Adipose tissue (tissue), 3 donors: ENCODE measurements around the gene MAP2K4. TPM values are rescaled to one million over a fixed set of nuclear protein-coding genes. Genes with fewer than 3 reads are reported as not detected.

Experiments used
- H3K27ac ChIP-seq: one replicate; pipeline ENCODE4 v1.5.1; 2013; ENCODE audit warnings: low read depth, low read length
- WGBS, 3 donors: extraction: QIAGEN DNeasy Blood & Tissue Kit; methylation state at CpG; one replicate each; pipeline ENCODE4 v1.1.7; 2013; 5-methylcytosine and 5-hydroxymethylcytosine counted together
- polyA plus RNA-seq, 3 donors: library from polyadenylated mRNA; stranded (reverse); fragments of 200-250 nt; gene quantifications; one replicate each; pipeline ENCODE4 v1.2.3, GENCODE V29; 2013
- donor health status: healthy with polysubstance abuse.
- donor health status: Bipolar disorder and iron deficiency.
- donor health status: healthy.

MAP2K4 gene
- polyA plus RNA-seq, 3 donors: 5.4 to 13.4 (median 10.5) TPM

- WGBS, 3 donors: 94 to 95% (median 95%) methylated on average over 2 of the region's 2 CpGs
- H3K27ac ChIP-seq: no peak overlapping the region
Observed at GRCh38 chr17:12028611-12029010, 7.9 kb downstream of the MAP2K4 start.

GRCh38 chr17:12034538-12034937 lies 13.9 kb downstream of the MAP2K4 start:
- H3K27ac ChIP-seq: no peak overlapping the region
- 90 to 97% (median 94%) methylated on average over 4 of the region's 4 CpGs for WGBS, 3 donors

- H3K27ac ChIP-seq: no peak overlapping the region
- 53 to 99% (median 78%) methylated on average over 1 of the region's 1 CpG for WGBS, 3 donors
Observed at GRCh38 chr17:12035673-12036072, 15.0 kb downstream of the MAP2K4 start.

- no peak overlapping the region for H3K27ac ChIP-seq
- WGBS, 3 donors: 29 to 54% (median 50%) methylated on average over 2 of the region's 2 CpGs
Observed at GRCh38 chr17:12037970-12038369, 17.3 kb downstream of the MAP2K4 start.

GRCh38 chr17:12040478-12040877 lies 19.8 kb downstream of the MAP2K4 start:
- no peak overlapping the region for H3K27ac ChIP-seq
- WGBS, 3 donors: 57 to 84% (median 84%) methylated on average over 3 of the region's 3 CpGs

GRCh38 chr17:12041312-12041711 lies 20.6 kb downstream of the MAP2K4 start:
- 69 to 89% (median 78%) methylated on average over 3 of the region's 3 CpGs for WGBS, 3 donors
- no peak overlapping the region for H3K27ac ChIP-seq

GRCh38 chr17:12043702-12044101 lies 23.0 kb downstream of the MAP2K4 start:
- 96 to 97% (median 96%) methylated on average over 6 of the region's 6 CpGs for whole genome bisulfite sequencing, 3 donors

GRCh38 chr17:12046786-12047185 lies 26.1 kb downstream of the MAP2K4 start:
- 63 to 75% (median 71%) methylated on average over 2 of the region's 2 CpGs for WGBS, 3 donors

More at GRCh38 chr17:12043702-12044101, 23.0 kb downstream of the MAP2K4 start:
- no peak overlapping the region for H3K27ac ChIP-seq

GRCh38 chr17:12047681-12048376 lies 27.2 kb downstream of the MAP2K4 start:
- H3K27ac ChIP-seq: no peak overlapping the region
- 66 to 83% (median 83%) methylated on average over 3 of the region's 3 CpGs for whole genome bisulfite sequencing, 3 donors

More at GRCh38 chr17:12046786-12047185, 26.1 kb downstream of the MAP2K4 start:
- H3K27ac ChIP-seq: no peak overlapping the region

GRCh38 chr17:12048843-12049473 lies 28.3 kb downstream of the MAP2K4 start:
- H3K27ac ChIP-seq: no peak overlapping the region
- WGBS, 3 donors: 84 to 91% (median 84%) methylated on average over 7 of the region's 7 CpGs

- 77 to 83% (median 82%) methylated on average over 1 of the region's 1 CpG for WGBS, 3 donors
Observed at GRCh38 chr17:12050646-12051225, 30.1 kb downstream of the MAP2K4 start.

GRCh38 chr17:12053552-12053951 lies 32.9 kb downstream of the MAP2K4 start:
- H3K27ac ChIP-seq: no peak overlapping the region
- 53 to 56% (median 55%) methylated on average over 3 of the region's 3 CpGs for whole genome bisulfite sequencing, 3 donors

More at GRCh38 chr17:12050646-12051225, 30.1 kb downstream of the MAP2K4 start:
- no peak overlapping the region for H3K27ac ChIP-seq

- no peak overlapping the region for H3K27ac ChIP-seq
Observed at GRCh38 chr17:12055889-12056288, 35.2 kb downstream of the MAP2K4 start.

- 88 to 100% (median 95%) methylated on average over 1 of the region's 1 CpG for WGBS, 3 donors
- H3K27ac ChIP-seq: no peak overlapping the region
Observed at GRCh38 chr17:12057520-12057919, 36.8 kb downstream of the MAP2K4 start.

GRCh38 chr17:12058535-12058934 lies 37.9 kb downstream of the MAP2K4 start:
- no peak overlapping the region for H3K27ac ChIP-seq

- H3K27ac ChIP-seq: no peak overlapping the region
- 97 to 98% (median 98%) methylated on average over 3 of the region's 3 CpGs for WGBS, 3 donors
Observed at GRCh38 chr17:12062249-12062648, 41.6 kb downstream of the MAP2K4 start.

GRCh38 chr17:12064395-12064794 lies 43.7 kb downstream of the MAP2K4 start:
- 96 to 99% (median 96%) methylated on average over 2 of the region's 2 CpGs for WGBS, 3 donors
- no peak overlapping the region for H3K27ac ChIP-seq

GRCh38 chr17:12067485-12067884 lies 46.8 kb downstream of the MAP2K4 start:
- 89 to 95% (median 94%) methylated on average over 2 of the region's 2 CpGs for WGBS, 3 donors
- H3K27ac ChIP-seq: no peak overlapping the region

- no peak overlapping the region for H3K27ac ChIP-seq
Observed at GRCh38 chr17:12068946-12069345, 48.3 kb downstream of the MAP2K4 start.

GRCh38 chr17:12070561-12070960 lies 49.9 kb downstream of the MAP2K4 start:
- H3K27ac ChIP-seq: no peak overlapping the region
